ENCODE data around the gene NCKAP5.

Gene NCKAP5

DNA sequence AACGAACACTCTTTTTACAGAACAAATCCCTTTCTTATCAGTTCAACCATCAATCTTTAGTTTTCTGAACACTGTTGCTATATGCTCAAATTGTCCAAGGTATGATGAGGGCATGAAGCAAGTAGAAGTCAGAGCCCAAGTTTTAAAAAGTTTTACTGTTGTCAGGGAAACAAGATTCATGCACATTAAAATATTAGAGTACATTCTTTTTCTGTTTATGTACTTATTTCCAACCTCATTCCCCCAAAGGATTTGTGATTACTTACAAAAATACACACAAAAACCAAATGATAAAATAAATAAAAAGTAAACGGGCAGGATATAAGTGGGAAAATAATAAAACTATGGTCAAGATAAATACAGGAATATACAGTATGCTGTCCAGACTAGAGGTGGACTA is 15.4 kb downstream of the NCKAP5 start:
- H3K4me2 ChIP-seq (ENCODE audit: low read length) = no peak overlapping the region
- no peaks in the 10 kb centered on the region for H4K20me1 ChIP-seq (ENCODE audit: insufficient read depth, low read length)
- no peaks in the 10 kb centered on the region for H3K36me3 ChIP-seq (ENCODE audit: insufficient read depth, low read length)
- H3F3A ChIP-seq (ENCODE audit: insufficient read depth, low read length) = no peaks in the 10 kb centered on the region
- H3K27me3 ChIP-seq (ENCODE audit: insufficient read depth, low read length) = no peaks in the 10 kb centered on the region
- no peaks in the 10 kb centered on the region for H3K79me2 ChIP-seq (ENCODE audit: insufficient read depth, low read length)
- no peaks in the 10 kb centered on the region for H3K9me3 ChIP-seq (ENCODE audit: low read length)
- H3K4me1 ChIP-seq (ENCODE audit: insufficient read depth, low read length, severe bottlenecking) = no peaks in the 10 kb centered on the region
- H2AFZ ChIP-seq (ENCODE audit: low read length) = no peak overlapping the region
- no peak overlapping the region for H3K4me3 ChIP-seq (ENCODE audit: low read depth, low read length, poor library complexity, severe bottlenecking)
- TF ChIP-seq EZH2 (IDR thresholded peaks at IDR 0.05; ENCODE audit: borderline replicate concordance, low read length) = no peak
- TF ChIP-seq, protein P1, sequence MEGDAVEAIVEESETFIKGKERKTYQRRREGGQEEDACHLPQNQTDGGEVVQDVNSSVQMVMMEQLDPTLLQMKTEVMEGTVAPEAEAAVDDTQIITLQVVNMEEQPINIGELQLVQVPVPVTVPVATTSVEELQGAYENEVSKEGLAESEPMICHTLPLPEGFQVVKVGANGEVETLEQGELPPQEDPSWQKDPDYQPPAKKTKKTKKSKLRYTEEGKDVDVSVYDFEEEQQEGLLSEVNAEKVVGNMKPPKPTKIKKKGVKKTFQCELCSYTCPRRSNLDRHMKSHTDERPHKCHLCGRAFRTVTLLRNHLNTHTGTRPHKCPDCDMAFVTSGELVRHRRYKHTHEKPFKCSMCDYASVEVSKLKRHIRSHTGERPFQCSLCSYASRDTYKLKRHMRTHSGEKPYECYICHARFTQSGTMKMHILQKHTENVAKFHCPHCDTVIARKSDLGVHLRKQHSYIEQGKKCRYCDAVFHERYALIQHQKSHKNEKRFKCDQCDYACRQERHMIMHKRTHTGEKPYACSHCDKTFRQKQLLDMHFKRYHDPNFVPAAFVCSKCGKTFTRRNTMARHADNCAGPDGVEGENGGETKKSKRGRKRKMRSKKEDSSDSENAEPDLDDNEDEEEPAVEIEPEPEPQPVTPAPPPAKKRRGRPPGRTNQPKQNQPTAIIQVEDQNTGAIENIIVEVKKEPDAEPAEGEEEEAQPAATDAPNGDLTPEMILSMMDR (IDR thresholded peaks at IDR 0.05; ENCODE audit: low read length) = no peak
- no peaks in the 10 kb centered on the region for H3K9me2 ChIP-seq (ENCODE audit: low read depth, low read length)
- no peak overlapping the region for H3K9ac ChIP-seq (ENCODE audit: low read length)
- no peak overlapping the region for H3K27ac ChIP-seq (ENCODE audit: low read depth, low read length, poor library complexity, severe bottlenecking)

DNA sequence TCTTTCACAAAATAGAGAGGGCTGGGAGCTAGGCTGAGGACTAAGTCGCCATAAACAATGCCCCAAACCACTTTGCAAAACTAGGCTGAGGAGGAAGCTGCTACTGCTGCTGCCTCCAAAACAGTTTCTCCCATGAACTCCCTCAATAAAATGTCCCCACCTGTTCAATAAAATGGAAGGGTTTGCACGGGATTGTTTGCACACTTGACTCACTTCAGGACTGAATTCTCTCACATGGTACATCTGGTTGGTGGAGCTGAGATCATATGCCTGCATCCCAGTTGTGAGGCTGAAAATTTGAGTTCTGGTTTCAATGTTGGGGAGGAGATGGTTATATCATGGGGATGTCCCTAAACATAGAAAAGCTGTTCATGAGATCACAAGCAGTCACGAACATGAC is 26.5 kb downstream of the NCKAP5 start:
- no peaks in the 10 kb centered on the region for H3K9me3 ChIP-seq (ENCODE audit: low read length)
- H3K27me3 ChIP-seq (ENCODE audit: insufficient read depth, low read length) = no peaks in the 10 kb centered on the region
- no peak for TF ChIP-seq EZH2 (IDR thresholded peaks at IDR 0.05; ENCODE audit: borderline replicate concordance, low read length)
- TF ChIP-seq, protein P1 (IDR thresholded peaks at IDR 0.05; ENCODE audit: low read length) = no peak
- no peak overlapping the region for H3K27ac ChIP-seq (ENCODE audit: low read depth, low read length, poor library complexity, severe bottlenecking)
- no peaks in the 10 kb centered on the region for H3K4me1 ChIP-seq (ENCODE audit: insufficient read depth, low read length, severe bottlenecking)
- no peak overlapping the region for H3K4me3 ChIP-seq (ENCODE audit: low read depth, low read length, poor library complexity, severe bottlenecking)
- no peak overlapping the region for H3K4me2 ChIP-seq (ENCODE audit: low read length)
- no peaks in the 10 kb centered on the region for H3F3A ChIP-seq (ENCODE audit: insufficient read depth, low read length)
- H3K9me2 ChIP-seq (ENCODE audit: low read depth, low read length) = no peaks in the 10 kb centered on the region
- H2AFZ ChIP-seq (ENCODE audit: low read length) = no peak overlapping the region
- H3K79me2 ChIP-seq (ENCODE audit: insufficient read depth, low read length) = no peaks in the 10 kb centered on the region
- no peak overlapping the region for H3K9ac ChIP-seq (ENCODE audit: low read length)
- no peaks in the 10 kb centered on the region for H3K36me3 ChIP-seq (ENCODE audit: insufficient read depth, low read length)
- no peaks in the 10 kb centered on the region for H4K20me1 ChIP-seq (ENCODE audit: insufficient read depth, low read length)

DNA sequence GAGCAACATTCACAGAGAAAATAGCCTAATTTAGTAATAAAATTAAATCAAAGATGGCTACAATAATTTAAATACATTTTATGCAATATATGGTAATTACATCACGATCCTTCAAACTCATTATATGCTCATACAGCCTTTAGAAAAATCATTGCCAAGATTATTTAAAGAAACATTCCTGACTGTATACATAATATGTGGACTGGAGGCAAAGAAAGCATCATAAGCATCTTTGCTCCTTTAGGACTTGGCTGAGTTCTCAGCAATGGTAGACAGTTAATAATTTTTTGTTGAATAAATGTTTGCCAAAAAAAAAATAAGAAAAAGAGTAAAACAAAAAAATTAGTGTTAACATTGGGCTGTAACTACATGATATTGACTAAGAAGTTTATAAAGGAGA is 26.9 kb downstream of the NCKAP5 start:
- TF ChIP-seq EZH2 (IDR thresholded peaks at IDR 0.05; ENCODE audit: borderline replicate concordance, low read length) = no peak
- TF ChIP-seq, protein P1 (IDR thresholded peaks at IDR 0.05; ENCODE audit: low read length) = no peak
- H3K4me2 ChIP-seq (ENCODE audit: low read length) = no peak overlapping the region

More for the DNA sequence above, 26.9 kb downstream of the NCKAP5 start:
- H3F3A ChIP-seq (ENCODE audit: insufficient read depth, low read length) = no peaks in the 10 kb centered on the region
- no peak overlapping the region for H3K27ac ChIP-seq (ENCODE audit: low read depth, low read length, poor library complexity, severe bottlenecking)
- H3K9ac ChIP-seq (ENCODE audit: low read length) = no peak overlapping the region
- no peaks in the 10 kb centered on the region for H3K9me3 ChIP-seq (ENCODE audit: low read length)
- no peaks in the 10 kb centered on the region for H3K36me3 ChIP-seq (ENCODE audit: insufficient read depth, low read length)
- no peak overlapping the region for H2AFZ ChIP-seq (ENCODE audit: low read length)
- H3K9me2 ChIP-seq (ENCODE audit: low read depth, low read length) = no peaks in the 10 kb centered on the region
- no peak overlapping the region for H3K4me3 ChIP-seq (ENCODE audit: low read depth, low read length, poor library complexity, severe bottlenecking)
- H4K20me1 ChIP-seq (ENCODE audit: insufficient read depth, low read length) = no peaks in the 10 kb centered on the region
- H3K79me2 ChIP-seq (ENCODE audit: insufficient read depth, low read length) = no peaks in the 10 kb centered on the region
- H3K4me1 ChIP-seq (ENCODE audit: insufficient read depth, low read length, severe bottlenecking) = no peaks in the 10 kb centered on the region
- no peaks in the 10 kb centered on the region for H3K27me3 ChIP-seq (ENCODE audit: insufficient read depth, low read length)
